Activated effector memory CD4-positive, alpha-beta T cell treated with Interleukin-2 at 50 U/mL for 16 hours (primary cell): Measurements from ENCODE around the gene FMN2.
"Not testable (repeated sequence)": the region's sequence is repeated elsewhere in the genome, so short reads cannot be mapped to it uniquely, and the experiment has no call there.

Experiments
- DNase-seq: peaks from one replicate; pipeline ENCODE4 v3.0.0-alpha.2; 2020

FMN2 gene

GRCh38 chr1:240320659-240321058 is 229.0 kb downstream of the FMN2 start:
- DNase-seq, result no peak

DNA sequence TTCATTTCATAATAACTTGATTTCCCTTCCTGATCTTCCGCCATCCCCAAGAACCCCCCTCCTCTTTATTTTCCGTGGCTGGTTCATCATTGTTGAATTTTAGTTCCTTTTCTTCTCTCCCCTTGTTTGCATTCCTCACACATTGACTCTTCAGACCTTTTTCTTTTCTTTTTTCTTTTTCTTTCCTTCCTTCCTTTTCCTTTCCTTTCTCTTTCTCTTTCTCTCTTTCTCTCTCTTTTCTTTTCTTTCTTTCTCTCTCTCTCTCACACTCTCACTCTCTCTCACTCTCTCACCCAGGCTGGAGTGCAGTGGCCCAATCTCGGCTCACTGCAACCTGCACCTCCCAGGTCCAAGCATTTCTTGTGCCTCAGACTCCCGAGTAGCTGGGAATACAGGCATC is 231.3 kb downstream of the FMN2 start:
- no peak for DNase-seq

DNA sequence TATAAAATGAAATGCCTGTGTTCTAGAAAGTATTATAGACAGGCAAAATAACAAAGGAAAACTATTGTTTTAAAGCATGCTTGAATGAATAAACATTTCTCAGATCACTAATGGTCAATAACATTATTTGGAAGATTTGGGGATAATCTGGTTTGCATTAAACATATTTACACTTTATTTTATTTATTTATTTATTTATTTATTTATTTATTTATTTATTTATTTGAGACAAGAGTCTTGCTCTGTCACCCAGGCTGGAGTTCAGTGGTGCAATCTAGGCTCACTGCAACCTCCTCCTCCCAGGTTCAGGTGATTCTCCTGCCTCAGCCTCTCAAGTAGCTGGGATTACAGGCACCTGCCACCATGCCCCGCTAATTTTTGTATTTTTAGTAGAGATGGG is 236.7 kb downstream of the FMN2 start:
- DNase-seq, result not testable (repeated sequence)

DNA sequence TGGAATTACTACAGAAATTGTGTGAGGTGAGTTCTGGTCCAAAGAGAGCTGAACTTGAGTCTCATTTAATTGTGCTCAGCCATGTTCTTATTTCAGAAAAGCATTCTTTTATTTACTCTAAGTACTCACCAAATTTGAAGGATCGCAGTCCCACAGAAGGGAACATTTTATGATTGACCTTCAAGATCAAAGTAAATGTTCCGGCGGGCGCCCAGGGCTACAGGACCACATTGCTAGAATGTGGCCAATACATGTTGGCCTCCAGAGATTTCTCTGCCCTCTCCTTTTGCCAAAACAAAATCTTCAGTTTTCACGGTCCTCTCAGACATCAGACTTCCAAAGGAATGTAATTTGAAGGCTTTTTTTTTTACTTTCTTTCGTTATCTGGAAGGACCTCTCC is 237.8 kb downstream of the FMN2 start:
- no peak for DNase-seq

DNA sequence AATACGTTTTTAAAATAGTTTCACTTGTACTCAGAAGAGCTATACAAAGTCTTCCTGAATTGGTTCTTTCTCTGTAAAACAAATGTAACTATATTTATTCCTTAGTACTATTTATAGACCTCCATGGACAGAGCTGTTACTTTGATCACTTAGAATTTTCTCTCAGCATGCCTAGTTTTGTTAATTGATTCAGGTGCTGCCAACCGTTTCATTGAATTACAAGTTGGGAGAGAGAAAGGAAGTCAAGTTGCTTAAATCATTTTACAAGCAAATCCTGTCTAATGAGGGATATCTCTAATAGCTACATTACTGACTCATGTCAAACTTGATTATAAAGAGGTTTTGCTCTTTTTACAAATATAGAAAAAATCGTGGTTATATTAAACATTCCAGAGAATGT is 241.0 kb downstream of the FMN2 start:
- DNase-seq, result no peak

DNA sequence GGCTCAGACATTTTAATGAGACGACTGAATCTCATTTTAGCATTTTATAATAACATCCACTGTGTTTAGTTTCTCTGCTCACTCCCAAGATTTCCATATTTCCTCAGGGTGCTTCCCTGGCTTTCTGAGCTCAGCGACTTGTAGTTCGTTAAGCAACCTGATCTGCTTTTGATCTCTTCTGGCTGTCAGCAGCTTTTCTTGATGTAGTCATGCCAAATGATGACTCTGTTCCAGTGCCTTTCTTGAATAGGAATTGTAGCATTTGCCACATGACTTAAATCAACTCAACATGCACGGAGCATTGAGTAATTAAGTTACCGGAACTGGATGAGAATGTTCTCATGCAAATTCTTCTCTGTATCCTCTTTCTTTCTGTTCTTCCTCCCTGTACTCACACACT is 246.1 kb downstream of the FMN2 start:
- DNase-seq, result no peak

- no peak for DNase-seq
Measured at GRCh38 chr1:240338837-240339236, 247.2 kb downstream of the FMN2 start.

GRCh38 chr1:240341365-240342250 is 249.9 kb downstream of the FMN2 start:
- no peak for DNase-seq

- no peak for DNase-seq
Measured at GRCh38 chr1:240342251-240342625, 250.6 kb downstream of the FMN2 start.

DNA sequence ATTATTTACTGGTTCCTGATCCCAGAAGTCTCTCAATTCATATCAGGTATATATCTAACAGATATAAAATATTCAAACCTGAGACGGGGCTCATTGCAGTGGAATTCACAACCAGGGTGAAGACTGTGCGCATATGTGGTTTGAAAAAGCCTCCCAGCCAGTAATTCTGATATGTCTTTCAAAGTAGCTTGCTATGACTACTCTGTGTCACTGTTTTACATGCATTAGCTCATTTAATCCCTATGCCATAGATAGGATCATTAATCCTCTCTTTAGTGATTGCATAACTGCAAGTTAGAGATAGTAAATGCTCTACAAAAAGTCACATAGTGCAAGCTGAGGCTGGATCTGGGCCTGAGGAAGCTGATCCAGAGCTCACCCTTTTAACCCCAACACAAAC is 251.4 kb downstream of the FMN2 start:
- no peak for DNase-seq

- DNase-seq, result no peak
Measured at GRCh38 chr1:240343966-240344365, 252.3 kb downstream of the FMN2 start.

DNA sequence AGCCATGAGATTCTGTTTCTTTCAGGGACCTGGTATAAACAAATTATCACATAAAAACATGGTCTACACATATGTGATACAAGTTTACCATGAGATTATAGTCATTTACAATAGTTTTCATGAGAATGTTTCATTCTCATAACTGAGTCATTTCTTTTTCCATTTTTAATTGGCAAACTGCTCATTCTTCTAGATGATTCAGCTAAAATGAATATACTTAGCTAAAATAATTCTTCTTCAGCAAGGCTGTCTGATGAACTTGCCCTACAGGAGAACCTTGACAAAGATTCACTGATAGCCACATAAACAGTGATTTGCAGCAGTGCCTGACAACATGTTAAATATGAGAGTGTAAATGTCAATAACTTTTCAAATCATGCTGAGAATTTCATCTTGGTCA is 253.2 kb downstream of the FMN2 start:
- DNase-seq, result no peak

DNA sequence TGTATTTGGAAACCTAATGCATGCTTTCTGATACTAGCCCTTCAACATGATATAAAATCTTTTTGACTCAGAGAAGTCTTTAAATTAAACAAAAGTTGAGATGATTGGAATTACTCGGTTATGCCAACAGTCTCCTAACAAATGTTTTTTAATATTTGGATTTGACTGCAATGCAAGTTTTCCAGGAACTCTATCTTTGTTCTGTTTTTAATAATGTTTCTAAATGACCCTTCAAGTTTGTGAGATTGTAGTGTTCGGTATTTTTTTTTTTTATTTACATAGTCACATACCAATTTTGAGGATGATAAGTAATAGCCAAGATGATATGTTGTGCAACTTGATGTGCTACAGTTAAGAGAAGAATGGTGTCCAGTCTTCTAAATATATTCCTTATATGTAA is 258.0 kb downstream of the FMN2 start:
- no peak for DNase-seq

- DNase-seq, result no peak
Measured at GRCh38 chr1:240350910-240351331, 259.2 kb downstream of the FMN2 start.

DNA sequence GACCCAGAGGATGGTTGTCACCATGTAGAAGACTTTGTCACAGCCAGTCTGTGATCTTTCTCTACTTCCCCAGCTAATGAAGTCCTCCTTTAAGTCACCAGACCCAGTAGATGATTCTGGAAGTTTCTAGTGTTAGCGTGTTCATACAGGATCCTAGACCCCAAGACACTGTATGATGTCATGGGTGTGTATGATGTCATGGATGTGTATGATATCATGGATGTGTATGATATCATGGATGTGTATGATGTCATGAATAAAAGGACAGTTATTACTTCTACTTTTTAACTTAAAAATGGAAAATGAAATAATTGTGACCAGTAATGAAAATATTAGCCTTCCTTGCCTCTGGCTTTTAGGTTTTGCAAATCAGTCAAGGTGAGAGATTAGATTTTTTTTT is 260.0 kb downstream of the FMN2 start:
- DNase-seq, result no peak

DNA sequence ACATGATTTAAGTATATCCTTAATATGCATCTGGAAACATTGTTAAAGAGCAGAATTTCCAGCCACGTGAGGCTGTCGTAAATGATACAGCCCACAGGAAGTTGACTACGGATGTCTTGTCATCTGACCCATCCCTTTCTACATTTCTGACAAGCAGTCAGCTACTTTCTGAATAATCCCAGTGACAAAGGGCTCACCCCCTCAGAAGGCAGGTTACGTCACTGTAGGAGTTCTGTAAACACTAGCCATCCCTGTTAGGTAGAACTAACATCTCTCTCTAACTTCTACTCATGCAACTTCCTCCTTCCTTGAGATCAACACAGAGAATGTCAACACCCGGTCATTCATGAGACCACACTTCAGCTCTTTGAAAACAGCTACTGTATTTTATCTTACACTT is 261.1 kb downstream of the FMN2 start:
- DNase-seq, result no peak

DNA sequence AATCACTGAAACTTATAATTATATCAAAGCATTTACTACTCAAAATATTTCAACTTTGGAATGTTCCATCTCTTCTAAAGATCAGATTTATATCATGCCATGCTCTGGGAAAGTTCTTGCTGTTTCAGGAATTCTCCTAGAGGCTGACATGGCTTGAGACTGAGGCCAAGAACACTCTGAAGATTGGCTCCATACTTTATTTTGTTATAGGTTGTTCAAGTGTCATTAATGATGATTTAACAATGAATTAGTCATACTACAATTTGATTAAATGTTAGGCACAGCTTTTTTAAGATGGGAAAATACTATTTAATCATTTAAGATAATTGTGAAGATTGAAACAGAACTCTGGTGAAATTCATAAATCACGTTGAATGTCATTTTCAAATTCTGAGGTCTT is 264.9 kb downstream of the FMN2 start:
- DNase-seq, result no peak

DNA sequence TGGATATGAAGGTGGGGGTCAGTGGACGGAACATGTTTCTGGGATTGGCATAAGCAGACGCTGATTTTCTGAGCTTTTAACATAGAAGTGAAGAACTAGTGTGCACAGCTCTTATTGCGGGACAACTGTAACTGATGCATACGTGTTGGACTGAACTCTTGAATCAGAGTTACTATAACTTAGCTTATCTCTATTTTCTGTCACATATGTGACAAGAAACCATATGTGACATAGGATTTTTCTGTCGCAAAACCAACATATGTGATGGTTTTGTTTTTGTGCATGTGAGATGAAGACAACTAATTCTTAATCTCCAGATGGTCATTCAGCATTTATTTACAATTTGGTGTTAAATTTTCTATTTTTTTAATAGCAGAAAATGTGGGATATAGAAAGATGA is 270.4 kb downstream of the FMN2 start:
- DNase-seq, result no peak

DNA sequence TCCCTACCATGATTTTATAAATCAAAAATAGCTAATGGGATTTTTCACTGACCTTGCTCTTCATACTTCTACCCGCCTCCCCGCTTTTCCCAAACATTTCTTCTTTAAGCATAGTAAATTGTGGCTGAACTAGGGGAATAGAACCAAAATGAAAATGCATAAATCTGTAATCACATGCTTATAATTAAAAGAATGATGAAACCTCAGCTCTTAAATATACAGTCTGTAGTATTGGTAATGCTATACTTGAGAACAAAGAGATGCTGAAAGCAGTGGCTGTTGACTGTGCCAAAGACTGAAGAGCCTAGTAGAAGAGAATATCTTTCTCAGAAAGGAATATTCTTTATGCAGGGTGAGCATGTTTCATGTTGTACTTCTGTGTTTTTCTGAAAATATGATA is 271.1 kb downstream of the FMN2 start:
- DNase-seq, result no peak

DNA sequence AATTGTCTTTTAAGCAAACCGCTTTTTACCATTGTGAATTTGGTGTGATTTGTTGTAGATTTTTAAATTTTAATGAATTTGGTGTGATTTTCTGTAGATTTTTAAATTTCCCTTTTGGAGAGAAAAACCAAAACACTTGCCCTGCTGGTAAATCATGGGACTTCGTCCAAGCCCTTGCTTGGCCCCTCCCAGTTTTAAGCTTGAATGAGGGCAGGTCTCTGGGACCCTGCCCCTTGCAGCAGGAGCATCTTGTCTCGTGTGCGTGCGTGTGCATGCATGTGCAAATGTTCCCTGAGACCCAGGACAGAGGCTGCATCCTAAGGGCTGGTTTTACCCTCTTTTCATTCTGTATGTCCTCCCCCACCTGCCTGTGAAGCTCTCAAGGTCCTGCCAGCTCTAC is 271.6 kb downstream of the FMN2 start:
- no peak for DNase-seq

DNA sequence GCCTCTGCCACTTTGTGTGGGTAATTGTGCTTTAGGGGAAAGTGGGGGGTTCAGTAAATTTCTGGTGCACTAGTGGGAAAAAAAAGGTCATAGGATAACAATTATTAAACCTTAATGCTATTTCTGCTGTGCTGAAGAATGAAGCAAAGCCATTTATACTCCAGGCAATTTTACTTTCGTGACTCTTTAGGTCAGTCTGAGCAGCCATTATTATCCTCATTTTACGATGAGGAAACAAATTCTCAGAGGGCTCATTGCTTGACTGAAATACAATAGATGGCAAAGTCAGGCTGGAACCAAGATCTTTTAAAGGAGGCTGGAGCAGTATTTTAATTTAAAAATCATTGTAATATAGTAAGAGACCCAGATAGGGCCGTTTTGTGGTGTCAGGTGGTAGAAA is 272.2 kb downstream of the FMN2 start:
- no peak for DNase-seq

DNA sequence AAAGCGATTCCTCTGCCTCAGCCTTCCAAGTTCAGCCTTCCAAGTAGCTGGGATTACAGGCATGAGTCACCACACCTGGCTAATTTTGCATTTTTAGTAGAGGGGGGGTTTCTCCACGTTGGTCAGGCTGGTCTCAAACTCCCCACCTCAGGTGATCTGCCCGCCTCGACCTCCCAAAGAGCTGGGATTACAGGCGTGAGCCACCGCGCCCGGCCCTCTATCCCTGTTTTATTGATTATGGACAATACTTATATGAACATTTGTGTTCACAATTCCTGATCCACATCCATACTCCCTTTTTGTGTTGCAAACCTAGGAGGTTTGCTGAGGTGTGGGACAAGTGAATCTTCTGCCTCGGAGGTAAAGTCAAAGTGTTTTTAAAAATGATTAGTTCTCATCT is 275.0 kb downstream of the FMN2 start:
- no peak for DNase-seq

DNA sequence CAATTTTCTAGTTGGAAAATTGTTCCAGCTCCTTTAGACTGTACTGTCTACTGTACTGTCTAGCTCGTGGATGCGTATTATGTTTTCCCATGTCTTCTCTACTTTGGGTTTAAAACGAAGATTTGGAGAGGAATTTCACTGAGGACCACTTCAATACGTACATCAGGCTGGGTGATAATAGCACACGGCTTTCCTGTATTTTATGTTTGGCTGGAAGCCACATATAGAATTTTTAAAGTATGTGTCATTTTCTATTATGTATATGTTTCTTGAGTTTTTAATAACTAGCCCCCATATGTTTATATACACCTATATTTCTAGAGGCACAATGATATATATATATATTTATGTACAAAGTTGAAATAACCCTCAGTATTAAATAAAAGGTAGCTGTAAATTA is 293.9 kb downstream of the FMN2 start:
- DNase-seq, result no peak

- no peak for DNase-seq
Measured at GRCh38 chr1:240385985-240386978, 294.6 kb downstream of the FMN2 start.
